ENCODE data around the gene PDS5A.
"Not testable (repeated sequence)": the region's sequence is repeated elsewhere in the genome, so short reads cannot be mapped to it uniquely, and the experiment has no call there.

The PDS5A gene

DNA sequence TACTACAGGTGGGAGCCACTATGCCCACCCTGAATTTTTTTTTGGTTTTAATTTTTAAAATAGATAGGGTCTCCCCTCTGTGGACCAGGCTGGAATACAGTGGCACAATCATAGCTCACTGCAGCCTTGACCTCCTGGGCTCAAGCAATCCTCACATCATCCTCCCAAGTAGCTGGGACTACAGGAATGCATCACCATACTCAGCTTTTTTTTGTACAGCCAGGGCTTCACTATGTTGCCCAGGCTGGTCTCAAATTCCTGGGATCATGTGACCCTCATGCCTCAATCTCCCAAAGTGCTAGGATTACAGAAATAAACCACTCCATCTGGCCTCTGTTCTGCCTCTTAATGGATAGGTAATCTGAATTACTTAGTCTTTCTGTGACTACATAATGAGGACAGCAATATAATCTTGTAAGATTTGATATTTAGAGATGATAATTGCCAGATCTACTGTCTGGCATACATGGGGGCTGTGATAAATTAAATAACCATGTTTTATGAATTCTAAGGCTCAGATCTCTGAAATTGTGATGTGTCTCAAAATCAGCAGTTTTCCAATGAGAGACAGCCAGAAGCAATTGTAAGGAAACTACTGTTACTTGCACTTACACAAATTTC lies 26.7 kb downstream of the PDS5A start:
- DNase-seq, result no peak

- DNase-seq, result no peak
These were observed 29.7 kb downstream of the PDS5A start for GRCh38 chr4:39947963-39948362.

DNA sequence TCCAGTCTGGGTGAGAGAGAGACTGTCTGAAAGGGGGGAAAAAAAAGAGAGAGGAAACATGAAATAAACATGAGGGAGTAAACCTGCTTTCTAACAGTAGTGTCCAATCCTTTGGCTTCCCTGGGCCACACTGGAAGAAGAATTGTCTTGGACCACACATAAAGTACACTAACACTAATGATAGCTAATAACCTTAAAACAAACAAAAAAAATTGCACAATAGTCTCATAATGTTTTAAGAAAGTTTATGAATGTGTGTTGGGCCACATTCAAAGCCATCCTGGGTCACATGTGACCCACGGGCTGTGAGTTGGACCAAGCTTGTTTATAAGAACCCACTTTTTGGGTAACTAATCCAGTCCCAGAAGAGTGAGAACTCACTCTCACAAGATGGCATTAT lies 30.3 kb downstream of the PDS5A start:
- no peak for DNase-seq

- not testable (repeated sequence) for DNase-seq
These were observed 33.5 kb downstream of the PDS5A start for GRCh38 chr4:39944245-39944644.

DNA sequence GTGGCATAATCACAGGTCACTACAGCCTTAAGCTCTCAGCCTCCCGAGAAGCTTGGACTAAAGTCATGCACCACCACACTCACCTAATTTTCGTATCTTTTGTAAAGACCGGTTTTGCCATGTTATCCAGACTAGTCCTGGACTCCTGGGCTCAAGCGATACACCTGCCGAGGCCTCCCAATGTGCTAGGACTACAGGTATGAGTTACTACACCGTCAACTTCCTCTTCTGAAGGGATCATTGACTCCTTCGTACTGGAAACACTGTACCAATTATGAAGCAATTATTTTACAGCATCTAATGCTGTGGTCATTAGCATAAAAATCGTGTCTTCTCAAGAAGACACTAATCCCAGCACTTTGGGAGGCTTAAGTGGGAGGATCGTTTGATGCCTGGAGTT lies 35.2 kb downstream of the PDS5A start:
- no peak for DNase-seq

- no peak for DNase-seq
These were observed 36.0 kb downstream of the PDS5A start for GRCh38 chr4:39941682-39942217.

DNA sequence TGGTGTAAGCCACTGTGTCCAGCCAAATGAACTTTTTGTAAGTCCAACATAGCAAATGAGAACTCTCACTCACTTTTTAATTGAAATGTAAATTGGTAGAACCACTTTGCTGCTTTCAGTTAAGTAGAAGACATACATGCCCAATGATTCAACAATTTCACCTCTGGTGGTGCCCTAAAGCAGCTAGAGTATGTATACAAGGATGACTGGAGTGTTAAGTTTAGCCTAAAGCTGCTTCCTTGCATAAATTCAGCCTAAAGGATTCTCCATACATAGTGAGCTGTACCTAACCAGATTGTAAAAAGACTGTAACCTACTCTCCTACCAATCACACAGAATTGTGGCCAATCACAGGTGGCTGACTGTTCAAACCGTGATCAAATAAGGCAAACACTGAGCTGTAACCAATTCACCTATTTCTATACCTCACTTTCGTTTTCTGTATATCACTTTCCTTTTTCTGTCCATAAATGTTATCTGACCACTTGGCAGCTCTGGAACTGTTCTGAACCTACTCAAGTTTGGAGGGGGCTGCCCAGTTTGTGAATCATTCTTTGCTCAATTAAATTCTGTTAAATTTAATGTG lies 39.9 kb downstream of the PDS5A start:
- DNase-seq, result no peak

- no peak for DNase-seq
These were observed 40.9 kb downstream of the PDS5A start for GRCh38 chr4:39936565-39937418.

DNA sequence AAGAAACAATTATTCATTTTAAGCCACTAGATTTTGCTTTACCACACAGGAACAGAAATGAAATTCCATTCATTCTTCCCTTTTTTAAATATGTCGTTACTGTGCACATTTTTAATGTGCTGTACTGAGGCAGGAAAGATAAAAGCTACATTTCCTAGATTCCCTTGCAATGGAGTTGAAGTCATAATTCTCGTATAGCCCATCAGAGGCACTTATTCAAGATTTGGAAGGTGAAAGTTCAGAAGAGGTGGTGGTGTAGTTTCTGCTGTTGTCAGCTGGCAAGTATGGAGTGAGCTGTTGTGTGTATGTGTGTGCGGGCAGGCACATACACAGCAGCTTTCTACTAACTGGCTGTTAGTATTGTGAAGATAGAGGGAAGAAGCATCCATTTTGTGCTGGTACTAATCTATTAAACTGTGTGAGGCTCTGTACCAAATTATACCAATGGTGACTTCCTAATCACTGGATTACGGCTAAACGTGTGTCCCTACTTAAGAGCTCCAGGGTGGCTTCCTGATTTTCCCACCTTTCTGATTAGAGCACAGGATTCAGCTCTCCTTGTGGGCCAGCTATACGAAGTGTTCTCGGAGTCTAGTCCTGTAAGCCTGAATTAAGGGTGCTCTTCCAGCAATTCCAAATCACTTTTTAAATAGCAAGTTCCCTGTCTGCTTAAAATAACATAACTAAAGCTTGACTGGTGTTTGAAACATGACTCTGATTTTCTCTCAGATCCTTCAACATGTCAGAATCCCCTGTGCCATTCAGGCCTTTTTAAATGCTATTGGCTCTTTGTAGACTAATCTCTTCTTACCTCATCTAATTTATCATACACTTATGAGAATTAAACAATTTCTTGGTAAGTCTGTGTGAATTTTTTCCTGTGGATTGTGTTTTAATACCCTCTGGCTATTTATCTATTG lies 43.8 kb downstream of the PDS5A start:
- DNase-seq, result no peak

DNA sequence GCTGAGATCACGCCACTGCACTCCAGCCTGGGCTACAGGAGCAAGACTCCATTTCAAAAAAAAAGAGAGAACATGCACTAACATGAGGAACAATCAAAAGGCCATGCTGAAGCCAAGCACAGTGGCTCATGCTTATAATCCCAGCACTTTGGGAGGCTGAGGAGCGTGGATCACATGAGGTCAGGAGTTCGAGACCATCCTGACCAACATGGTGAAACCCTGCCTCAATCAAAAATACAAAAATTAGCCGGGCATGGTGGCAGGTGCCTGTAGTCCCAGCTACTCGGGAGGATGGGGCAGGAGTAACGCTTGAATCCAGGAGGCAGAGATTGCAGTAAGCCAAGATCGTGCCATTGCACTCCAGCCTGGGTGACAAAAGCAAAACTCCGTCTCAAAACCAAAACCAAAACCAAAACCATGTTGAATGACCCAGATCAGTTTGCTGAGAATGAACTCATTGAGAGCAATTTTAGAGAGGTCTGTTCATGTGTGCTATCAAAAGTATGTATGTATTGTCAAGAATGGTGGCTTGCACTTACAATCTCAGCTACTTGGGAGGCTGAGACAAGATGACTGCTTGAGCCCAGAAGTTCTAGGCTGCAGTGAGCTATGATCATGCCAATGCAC lies 44.8 kb downstream of the PDS5A start:
- DNase-seq, result no peak

DNA sequence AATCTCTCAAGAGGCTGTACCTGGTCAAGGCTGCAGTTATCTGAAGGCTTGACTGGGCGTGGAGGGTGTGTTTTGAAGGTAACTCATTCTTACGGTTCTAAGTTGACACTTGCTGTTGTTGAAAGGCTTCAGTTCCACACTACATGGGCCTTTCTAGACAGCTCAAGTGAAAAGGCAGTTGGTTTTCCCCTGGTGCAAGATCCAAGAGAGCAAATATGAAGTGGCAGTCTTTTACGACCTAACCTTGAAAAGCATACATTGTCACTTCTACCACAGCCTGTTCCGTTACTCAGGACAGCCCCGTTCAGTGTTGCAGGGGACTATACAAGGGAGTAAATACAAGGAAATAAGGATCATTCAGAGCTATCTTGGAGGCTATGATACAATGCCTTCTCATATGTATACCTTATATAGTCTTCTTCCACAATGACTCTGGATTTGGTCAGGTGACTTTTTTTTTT lies 46.2 kb downstream of the PDS5A start:
- no peak for DNase-seq

GRCh38 chr4:39928538-39928937 lies 49.2 kb downstream of the PDS5A start:
- DNase-seq, result no peak

- no peak for DNase-seq
These were observed 53.7 kb downstream of the PDS5A start for GRCh38 chr4:39924014-39924413.

DNA sequence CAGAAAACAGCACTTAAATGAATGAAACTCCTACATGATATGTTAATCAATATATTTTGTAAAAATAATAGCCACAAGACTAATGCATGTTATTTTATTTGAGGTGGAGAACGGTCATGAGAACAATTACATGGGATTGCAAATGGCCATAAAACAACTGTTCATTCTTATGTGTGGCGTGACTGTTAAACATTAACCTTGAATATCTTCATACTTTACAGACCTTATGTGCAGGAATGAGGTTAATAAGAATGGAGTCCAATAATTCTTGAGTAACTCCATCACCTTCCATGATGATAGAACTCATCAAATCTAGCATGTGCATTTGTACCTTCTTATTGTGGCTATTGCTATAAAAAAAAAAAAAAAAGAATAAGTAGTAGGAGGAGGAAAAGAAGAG lies 55.3 kb downstream of the PDS5A start:
- no peak for DNase-seq

DNA sequence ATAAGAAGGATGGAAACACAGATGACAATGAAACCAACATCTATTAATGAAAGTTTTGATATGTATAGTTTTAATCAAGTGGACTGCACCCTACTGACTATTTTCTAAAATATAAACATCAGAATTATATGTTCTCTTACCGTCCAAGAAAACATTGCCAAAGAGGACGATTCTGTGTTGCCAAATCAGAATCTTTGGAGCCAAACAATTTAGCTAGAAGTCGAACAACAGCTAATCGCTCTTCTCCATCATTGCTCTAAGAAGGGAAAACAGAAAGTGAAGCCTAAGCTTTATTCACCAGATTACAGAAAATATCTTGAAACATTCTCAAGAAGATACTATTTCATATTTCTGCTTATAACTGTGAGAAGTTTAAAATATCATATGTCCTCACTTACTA lies 64.2 kb downstream of the PDS5A start:
- no peak for DNase-seq

DNA sequence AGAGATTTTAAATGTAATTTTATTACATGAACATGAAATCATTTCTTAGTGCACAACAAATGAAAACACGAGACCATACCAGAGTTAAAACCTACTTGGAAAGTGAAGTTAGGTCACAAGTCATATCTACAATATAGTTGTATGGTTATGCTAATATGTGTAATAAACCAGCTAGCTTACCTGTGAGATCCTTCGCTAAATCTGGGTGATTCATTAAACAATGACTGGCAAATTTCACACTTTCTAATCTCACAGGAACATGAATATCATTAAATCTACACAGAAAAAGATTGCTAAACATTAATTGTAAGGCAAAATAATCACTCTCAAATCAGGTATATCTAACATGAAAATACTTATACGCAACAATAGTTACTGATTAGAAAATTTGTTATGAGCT lies 67.6 kb downstream of the PDS5A start:
- no peak for DNase-seq

DNA sequence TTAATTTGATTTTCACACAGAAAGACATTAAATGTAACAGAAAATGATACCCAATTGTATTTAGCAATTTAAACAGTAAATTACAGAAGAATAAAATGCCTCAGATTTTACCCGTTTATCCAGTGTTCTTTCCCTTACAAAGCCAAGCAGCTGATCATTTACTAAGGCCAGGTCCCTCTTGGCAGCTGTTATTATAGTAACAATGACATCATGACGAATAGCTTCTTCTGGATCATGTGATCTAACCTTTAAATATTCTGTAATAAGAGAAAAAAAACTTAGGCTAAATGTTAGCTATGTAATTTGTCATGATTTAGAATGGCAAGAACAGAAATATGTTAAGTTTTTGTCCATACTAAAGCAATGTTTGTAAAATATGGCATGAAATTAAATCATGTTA lies 69.4 kb downstream of the PDS5A start:
- DNase-seq, result no peak

GRCh38 chr4:39905656-39906055 lies 72.1 kb downstream of the PDS5A start:
- DNase-seq, result no peak

DNA sequence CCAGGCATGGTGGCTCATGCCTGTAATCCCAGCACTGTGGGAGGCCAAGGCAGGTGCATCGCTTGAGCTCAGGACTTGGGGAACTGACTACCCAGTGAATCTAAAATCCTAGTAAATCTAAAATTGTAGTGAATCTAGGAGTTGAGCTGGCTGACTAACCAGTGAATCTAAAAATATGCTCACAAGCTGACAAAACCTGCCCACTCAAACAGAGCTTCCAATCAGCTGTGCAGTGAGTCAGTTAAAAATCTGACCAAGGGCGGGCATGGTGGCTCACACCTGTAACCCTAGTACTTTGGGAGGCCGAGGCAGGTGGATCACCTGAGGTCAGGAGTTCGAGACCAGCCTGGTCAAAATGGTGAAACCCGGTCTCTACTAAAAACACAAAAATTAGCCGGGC lies 72.7 kb downstream of the PDS5A start:
- DNase-seq, result not testable (repeated sequence)

- DNase-seq, result no peak
These were observed 76.7 kb downstream of the PDS5A start for GRCh38 chr4:39900966-39901365.

DNA sequence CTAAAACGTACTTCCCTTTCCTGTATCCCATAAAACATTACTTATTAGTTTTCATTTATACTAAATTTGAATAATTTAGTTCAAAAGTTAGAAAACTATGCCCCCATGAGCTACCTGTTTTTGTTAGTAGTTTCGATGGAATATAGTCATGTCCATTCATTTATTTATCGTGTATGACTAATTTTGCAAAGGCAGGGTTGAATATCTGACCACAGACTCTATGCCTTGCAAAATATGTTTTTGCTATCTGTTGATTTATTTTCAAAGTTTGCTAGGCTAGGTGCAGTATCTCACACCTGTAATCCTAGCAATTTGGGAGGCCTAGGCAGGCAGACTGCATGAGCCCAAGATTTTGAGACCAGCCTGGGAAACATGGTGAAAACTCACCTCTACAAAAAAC lies 78.4 kb downstream of the PDS5A start:
- no peak for DNase-seq

- no peak for DNase-seq
These were observed 79.7 kb downstream of the PDS5A start for GRCh38 chr4:39898015-39898414.
